Stomach (tissue), 4 donors: ENCODE measurements around the gene AZGP1.

Experiments
- POLR2A ChIP-seq, 4 donors: fragments of 450-650 bp; IDR thresholded peaks; one replicate each; pipeline ENCODE4 v1.6.1; 2016; ENCODE audit warnings: antibody characterized with exemption in 4 of 4, control low read depth in 2 of 4, mild to moderate bottlenecking in 1 of 4, moderate library complexity in 1 of 4
- TF ChIP-seq, protein P1 (sequence below), 7 experiments: fragments of 450-650 bp in 4 of 7; fragments of 200-600 bp in 3 of 7; sonication (generic) in 3 of 7; IDR thresholded peaks; one replicate each; pipeline ENCODE4 v1.5.1; 2016 to 2019; ENCODE audit warnings: antibody characterized with exemption in 7 of 7, control low read depth in 2 of 7, mild to moderate bottlenecking in 1 of 7

DNA sequence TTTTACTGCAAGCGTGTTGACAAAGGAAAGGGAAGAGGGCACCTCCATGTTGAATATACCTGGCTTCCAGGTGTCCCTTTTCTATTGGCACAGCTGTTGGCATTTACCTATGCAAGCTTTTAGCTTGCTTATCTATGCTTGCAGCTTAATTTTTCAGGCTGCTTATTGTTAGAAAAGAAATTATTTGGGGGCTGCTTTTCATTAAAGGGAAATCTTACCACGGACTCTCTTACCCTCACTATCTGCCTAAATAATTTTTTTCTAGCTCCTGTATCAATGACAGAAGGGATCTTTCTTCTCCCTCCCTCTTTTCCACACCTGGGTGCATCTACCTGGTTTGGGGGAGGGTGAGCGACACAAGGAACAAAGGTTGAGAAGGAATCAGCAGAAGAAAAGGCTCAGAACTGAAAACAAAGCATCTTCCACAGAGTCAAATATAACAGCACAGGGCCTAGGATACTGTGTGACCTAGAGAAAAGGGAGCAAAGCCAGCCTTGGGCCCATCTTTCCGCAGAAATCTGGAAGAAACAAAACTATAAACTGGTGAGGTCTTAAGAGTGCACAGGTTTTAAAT, 31.2 kb downstream of the AZGP1 start:
- TF ChIP-seq, protein P1, sequence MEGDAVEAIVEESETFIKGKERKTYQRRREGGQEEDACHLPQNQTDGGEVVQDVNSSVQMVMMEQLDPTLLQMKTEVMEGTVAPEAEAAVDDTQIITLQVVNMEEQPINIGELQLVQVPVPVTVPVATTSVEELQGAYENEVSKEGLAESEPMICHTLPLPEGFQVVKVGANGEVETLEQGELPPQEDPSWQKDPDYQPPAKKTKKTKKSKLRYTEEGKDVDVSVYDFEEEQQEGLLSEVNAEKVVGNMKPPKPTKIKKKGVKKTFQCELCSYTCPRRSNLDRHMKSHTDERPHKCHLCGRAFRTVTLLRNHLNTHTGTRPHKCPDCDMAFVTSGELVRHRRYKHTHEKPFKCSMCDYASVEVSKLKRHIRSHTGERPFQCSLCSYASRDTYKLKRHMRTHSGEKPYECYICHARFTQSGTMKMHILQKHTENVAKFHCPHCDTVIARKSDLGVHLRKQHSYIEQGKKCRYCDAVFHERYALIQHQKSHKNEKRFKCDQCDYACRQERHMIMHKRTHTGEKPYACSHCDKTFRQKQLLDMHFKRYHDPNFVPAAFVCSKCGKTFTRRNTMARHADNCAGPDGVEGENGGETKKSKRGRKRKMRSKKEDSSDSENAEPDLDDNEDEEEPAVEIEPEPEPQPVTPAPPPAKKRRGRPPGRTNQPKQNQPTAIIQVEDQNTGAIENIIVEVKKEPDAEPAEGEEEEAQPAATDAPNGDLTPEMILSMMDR (IDR thresholded peaks at IDR 0.05): no peak
- no peak for TF ChIP-seq POLR2A (IDR thresholded peaks at IDR 0.05)
